CD4-positive, alpha-beta T cell (primary cell): Measurements from ENCODE around the gene UBE2E1. TPM values are rescaled to one million over a fixed set of nuclear protein-coding genes. Genes with fewer than 3 reads are reported as not detected.

ENCODE experiments used
- ATAC-seq: fragments of 200-7000 bp; cut with Tn5 transposase; one replicate; pipeline ENCODE4 v1.10.0; 2022; ENCODE audit warnings: mild to moderate bottlenecking; ENCODE audit not compliant: poor library complexity
- CTCF ChIA-PET: fragments of 350-600 bp; sonication (Branson Sonifier 250); formaldehyde crosslinking; loops from one replicate; lab custom pipeline; 2021; ENCODE audit warnings: antibody characterized with exemption, inconsistent platforms; lab: Charles Lee
- POLR2A ChIA-PET: fragments of 350-600 bp; sonication (Branson Sonifier 250); formaldehyde crosslinking; loops from one replicate; lab custom pipeline; 2021; ENCODE audit warnings: antibody characterized with exemption, inconsistent platforms; lab: Charles Lee
- DNase-seq, 14 experiments: peaks; one replicate each; pipeline ENCODE4 v3.0.0-alpha.2; 2013 to 2020; ENCODE audit warnings: mixed read lengths in 2 of 14
- H3K27ac ChIP-seq, 2 donors: one replicate each; pipeline versions ENCODE4 v1.5.1 to v1.7.0; 2013; ENCODE audit warnings: low read length in 2 of 2, low read depth in 1 of 2, mild to moderate bottlenecking in 1 of 2
- H3K27me3 ChIP-seq, 2 experiments: 1 replicate in 1 of 2; 2 replicates in 1 of 2; pipeline versions ENCODE4 v1.6.1 to v1.7.0; 2013; ENCODE audit warnings: low read length in 2 of 2, control low read depth in 1 of 2, mild to moderate bottlenecking in 1 of 2, moderate library complexity in 1 of 2; ENCODE audit not compliant: insufficient read depth in 2 of 2, control insufficient read depth in 1 of 2
- H3K36me3 ChIP-seq: one replicate; pipeline ENCODE4 v1.6.1; 2013; ENCODE audit warnings: low read length, control low read depth; ENCODE audit not compliant: insufficient read depth
- H3K4me1 ChIP-seq: one replicate; pipeline ENCODE4 v1.6.1; 2013; ENCODE audit warnings: low read length, control low read depth; ENCODE audit not compliant: insufficient read depth
- H3K4me3 ChIP-seq: one replicate; pipeline ENCODE4 v1.5.1; 2013; ENCODE audit warnings: mild to moderate bottlenecking, low read length, moderate library complexity
- H3K9me3 ChIP-seq, 2 experiments: 1 replicate in 1 of 2; 2 replicates in 1 of 2; pipeline versions ENCODE4 v1.6.1 to v1.7.0; 2013; ENCODE audit warnings: low read length in 2 of 2, mild to moderate bottlenecking in 2 of 2, control low read depth in 1 of 2, moderate library complexity in 1 of 2; ENCODE audit not compliant: control insufficient read depth in 1 of 2, insufficient read depth in 1 of 2
- H3K27ac Mint-ChIP-seq: one replicate; pipeline ENCODE4 v1.8.0; 2020; ENCODE audit warnings: mixed read lengths
- H3K27me3 Mint-ChIP-seq: one replicate; pipeline ENCODE4 v1.8.0; 2021; ENCODE audit warnings: mixed read lengths
- H3K36me3 Mint-ChIP-seq: one replicate; pipeline ENCODE4 v1.8.0; 2021; ENCODE audit warnings: low read depth, mixed read lengths
- H3K4me1 Mint-ChIP-seq: one replicate; pipeline ENCODE4 v1.8.0; 2021; ENCODE audit warnings: low read depth, mixed read lengths
- H3K4me3 Mint-ChIP-seq: one replicate; pipeline ENCODE4 v1.8.0; 2020; ENCODE audit warnings: mild to moderate bottlenecking, mixed read lengths
- H3K9me3 Mint-ChIP-seq: one replicate; pipeline ENCODE4 v1.8.0; 2020; ENCODE audit warnings: mixed read lengths
- CTCF ChIP-seq: fragments of 200-600 bp; IDR thresholded peaks from one replicate; pipeline ENCODE4 v1.8.0; 2022; ENCODE audit warnings: antibody characterized with exemption, mild to moderate bottlenecking
- intact Hi-C, 2 experiments: fragments of 100-400 bp; cut with DNase I in 1 of 2; cut with micrococcal nuclease in 1 of 2; formaldehyde crosslinking; loops; one replicate each; pipeline versions ENCODE4 v1.15.1 to v1.9.0; 2023 to 2025; cut with DNase I, micrococcal nuclease
- total RNA-seq, 174 experiments: library from RNA in 2 of 174; stranded (reverse) in 2 of 174; gene quantifications; one replicate each; pipeline ENCODE4 v1.2.3 and lab custom pipeline; 2021 to 2026

Gene UBE2E1
- total RNA-seq, 2 experiments from 2014 or later = 49.8 to 52.2 TPM

GRCh38 chr3:23791678-23792077, 14.1 kb upstream of the UBE2E1 start:
- Mint-ChIP-seq H3K36me3 (no peaks in the 10 kb centered on the region), H3K9me3 (no peaks in the 10 kb centered on the region), H3K27me3 (no peaks in the 10 kb centered on the region), H3K4me1 (no peaks in the 10 kb centered on the region), H3K27ac (no peak overlapping the region), H3K4me3 (no peak overlapping the region)
- Histone ChIP-seq H3K36me3 (no peaks in the 10 kb centered on the region), H3K27me3 (no peaks in the 10 kb centered on the region), H3K4me1 (no peaks in the 10 kb centered on the region), H3K4me3 (no peak overlapping the region), H3K27ac (no peak overlapping the region), H3K9me3 (no peaks in the 10 kb centered on the region)
- CTCF ChIA-PET = no interaction called here
- ATAC-seq (no peak), DNase-seq (no peak)
- TF ChIP-seq CTCF = no peak
- intact Hi-C loops = no loop called here
- POLR2A ChIA-PET = no interaction called here

GRCh38 chr3:23793528-23794134, 12.1 kb upstream of the UBE2E1 start:
- H3K27me3 ChIP-seq = no peaks in the 10 kb centered on the region
- H3K4me3 ChIP-seq = no peak overlapping the region
- no peak overlapping the region for H3K4me3 Mint-ChIP-seq
- H3K9me3 Mint-ChIP-seq = no peaks in the 10 kb centered on the region
- no peaks in the 10 kb centered on the region for H3K4me1 ChIP-seq
- ChIA-PET POLR2A (no interaction called here), CTCF (no interaction called here)
- TF ChIP-seq CTCF = no peak
- no peaks in the 10 kb centered on the region for H3K36me3 Mint-ChIP-seq
- no peaks in the 10 kb centered on the region for H3K27me3 Mint-ChIP-seq
- no peaks in the 10 kb centered on the region for H3K9me3 ChIP-seq
- DNase-seq = no peak
- no peaks in the 10 kb centered on the region for H3K36me3 ChIP-seq
- H3K27ac ChIP-seq = no peak overlapping the region
- ATAC-seq = no peak
- intact Hi-C loops = no loop called here
- no peak overlapping the region for H3K27ac Mint-ChIP-seq
- no peaks in the 10 kb centered on the region for H3K4me1 Mint-ChIP-seq

GRCh38 chr3:23795096-23795495, 10.7 kb upstream of the UBE2E1 start:
- TF ChIP-seq CTCF = no peak
- no peaks in the 10 kb centered on the region for H3K36me3 ChIP-seq
- H3K4me3 Mint-ChIP-seq = no peak overlapping the region

More at GRCh38 chr3:23795096-23795495, 10.7 kb upstream of the UBE2E1 start:
- no peaks in the 10 kb centered on the region for H3K27me3 Mint-ChIP-seq
- no peaks in the 10 kb centered on the region for H3K4me1 Mint-ChIP-seq
- H3K9me3 Mint-ChIP-seq = no peaks in the 10 kb centered on the region
- ChIA-PET POLR2A (no interaction called here), CTCF (interaction anchor here (0.6 kb wide), 1 partner anchor 52 kb away, joined by 6 read pairs; no protein-coding TSS in a partner anchor)
- H3K9me3 ChIP-seq = no peaks in the 10 kb centered on the region
- DNase-seq = no peak
- H3K27me3 ChIP-seq = no peaks in the 10 kb centered on the region
- no peak overlapping the region for H3K27ac ChIP-seq
- no peak overlapping the region for H3K4me3 ChIP-seq
- H3K36me3 Mint-ChIP-seq = no peaks in the 10 kb centered on the region
- ATAC-seq = no peak
- no peaks in the 10 kb centered on the region for H3K4me1 ChIP-seq
- intact Hi-C loops = no loop called here
- no peak overlapping the region for H3K27ac Mint-ChIP-seq
